ENCODE data around the gene PTPRJ. TPM values are rescaled to one million over a fixed set of nuclear protein-coding genes. Genes with fewer than 3 reads are reported as not detected.
A peak's percentile ranks its signal among the peaks of the same experiment; 100 is the strongest.

Gene PTPRJ
- total and polyA plus RNA-seq, 9 of the 15 experiments (the other 6 are each of a cell fraction or from before 2014, with no cell fraction given), result 0.56 to 10.7 (median 4.8) TPM

DNA sequence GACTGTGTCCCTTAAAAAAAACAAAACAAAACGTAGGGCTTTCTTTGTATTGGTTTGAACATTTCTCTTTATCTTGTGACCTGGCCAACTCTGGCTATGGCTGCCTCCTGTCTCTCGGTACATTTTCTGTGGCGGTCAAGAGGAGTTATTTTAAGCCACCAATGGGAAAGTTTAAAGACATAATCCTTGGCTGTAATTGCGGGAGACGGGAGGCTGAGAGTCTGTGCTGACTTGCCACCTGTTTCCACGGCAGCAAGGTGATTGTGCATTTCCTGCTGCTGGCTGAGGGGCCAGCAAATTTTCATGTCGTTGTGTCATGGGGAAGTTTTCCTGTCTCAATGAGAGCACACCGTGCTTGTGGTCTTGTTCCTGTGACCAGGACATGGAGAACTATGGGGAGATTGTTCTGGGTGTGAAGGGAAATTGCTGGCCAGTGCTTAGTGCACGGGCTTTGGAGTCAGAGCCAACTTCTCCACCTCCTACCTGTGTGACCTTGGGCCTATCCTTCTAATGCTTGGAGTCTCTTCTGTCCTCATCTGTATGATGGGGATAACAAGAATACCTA is 11.0 kb downstream of the PTPRJ start (continued):
- TF ChIP-seq, protein P1, sequence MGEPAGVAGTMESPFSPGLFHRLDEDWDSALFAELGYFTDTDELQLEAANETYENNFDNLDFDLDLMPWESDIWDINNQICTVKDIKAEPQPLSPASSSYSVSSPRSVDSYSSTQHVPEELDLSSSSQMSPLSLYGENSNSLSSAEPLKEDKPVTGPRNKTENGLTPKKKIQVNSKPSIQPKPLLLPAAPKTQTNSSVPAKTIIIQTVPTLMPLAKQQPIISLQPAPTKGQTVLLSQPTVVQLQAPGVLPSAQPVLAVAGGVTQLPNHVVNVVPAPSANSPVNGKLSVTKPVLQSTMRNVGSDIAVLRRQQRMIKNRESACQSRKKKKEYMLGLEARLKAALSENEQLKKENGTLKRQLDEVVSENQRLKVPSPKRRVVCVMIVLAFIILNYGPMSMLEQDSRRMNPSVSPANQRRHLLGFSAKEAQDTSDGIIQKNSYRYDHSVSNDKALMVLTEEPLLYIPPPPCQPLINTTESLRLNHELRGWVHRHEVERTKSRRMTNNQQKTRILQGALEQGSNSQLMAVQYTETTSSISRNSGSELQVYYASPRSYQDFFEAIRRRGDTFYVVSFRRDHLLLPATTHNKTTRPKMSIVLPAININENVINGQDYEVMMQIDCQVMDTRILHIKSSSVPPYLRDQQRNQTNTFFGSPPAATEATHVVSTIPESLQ (CRISPR knock-in tag; IDR thresholded peaks at IDR 0.05), result no peak
- TF ChIP-seq, protein P2, sequence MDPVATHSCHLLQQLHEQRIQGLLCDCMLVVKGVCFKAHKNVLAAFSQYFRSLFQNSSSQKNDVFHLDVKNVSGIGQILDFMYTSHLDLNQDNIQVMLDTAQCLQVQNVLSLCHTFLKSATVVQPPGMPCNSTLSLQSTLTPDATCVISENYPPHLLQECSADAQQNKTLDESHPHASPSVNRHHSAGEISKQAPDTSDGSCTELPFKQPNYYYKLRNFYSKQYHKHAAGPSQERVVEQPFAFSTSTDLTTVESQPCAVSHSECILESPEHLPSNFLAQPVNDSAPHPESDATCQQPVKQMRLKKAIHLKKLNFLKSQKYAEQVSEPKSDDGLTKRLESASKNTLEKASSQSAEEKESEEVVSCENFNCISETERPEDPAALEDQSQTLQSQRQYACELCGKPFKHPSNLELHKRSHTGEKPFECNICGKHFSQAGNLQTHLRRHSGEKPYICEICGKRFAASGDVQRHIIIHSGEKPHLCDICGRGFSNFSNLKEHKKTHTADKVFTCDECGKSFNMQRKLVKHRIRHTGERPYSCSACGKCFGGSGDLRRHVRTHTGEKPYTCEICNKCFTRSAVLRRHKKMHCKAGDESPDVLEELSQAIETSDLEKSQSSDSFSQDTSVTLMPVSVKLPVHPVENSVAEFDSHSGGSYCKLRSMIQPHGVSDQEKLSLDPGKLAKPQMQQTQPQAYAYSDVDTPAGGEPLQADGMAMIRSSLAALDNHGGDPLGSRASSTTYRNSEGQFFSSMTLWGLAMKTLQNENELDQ (CRISPR knock-in tag; IDR thresholded peaks at IDR 0.05; ENCODE audit: borderline replicate concordance), result no peak
- TF ChIP-seq POLR2AphosphoS2 (IDR thresholded peaks at IDR 0.05; ENCODE audit: low read length), result no peak
- TF ChIP-seq, protein P3, sequence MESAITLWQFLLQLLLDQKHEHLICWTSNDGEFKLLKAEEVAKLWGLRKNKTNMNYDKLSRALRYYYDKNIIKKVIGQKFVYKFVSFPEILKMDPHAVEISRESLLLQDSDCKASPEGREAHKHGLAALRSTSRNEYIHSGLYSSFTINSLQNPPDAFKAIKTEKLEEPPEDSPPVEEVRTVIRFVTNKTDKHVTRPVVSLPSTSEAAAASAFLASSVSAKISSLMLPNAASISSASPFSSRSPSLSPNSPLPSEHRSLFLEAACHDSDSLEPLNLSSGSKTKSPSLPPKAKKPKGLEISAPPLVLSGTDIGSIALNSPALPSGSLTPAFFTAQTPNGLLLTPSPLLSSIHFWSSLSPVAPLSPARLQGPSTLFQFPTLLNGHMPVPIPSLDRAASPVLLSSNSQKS (CRISPR knock-in tag; IDR thresholded peaks at IDR 0.05), result no peak
- no peak for TF ChIP-seq GABPB1 (CRISPR knock-in tag; IDR thresholded peaks at IDR 0.05)
- no peak for TF ChIP-seq NFATC3 (IDR thresholded peaks at IDR 0.05)
- no peak for TF ChIP-seq PHB2 (IDR thresholded peaks at IDR 0.05; ENCODE audit: low read depth)
- TF ChIP-seq, protein P4, sequence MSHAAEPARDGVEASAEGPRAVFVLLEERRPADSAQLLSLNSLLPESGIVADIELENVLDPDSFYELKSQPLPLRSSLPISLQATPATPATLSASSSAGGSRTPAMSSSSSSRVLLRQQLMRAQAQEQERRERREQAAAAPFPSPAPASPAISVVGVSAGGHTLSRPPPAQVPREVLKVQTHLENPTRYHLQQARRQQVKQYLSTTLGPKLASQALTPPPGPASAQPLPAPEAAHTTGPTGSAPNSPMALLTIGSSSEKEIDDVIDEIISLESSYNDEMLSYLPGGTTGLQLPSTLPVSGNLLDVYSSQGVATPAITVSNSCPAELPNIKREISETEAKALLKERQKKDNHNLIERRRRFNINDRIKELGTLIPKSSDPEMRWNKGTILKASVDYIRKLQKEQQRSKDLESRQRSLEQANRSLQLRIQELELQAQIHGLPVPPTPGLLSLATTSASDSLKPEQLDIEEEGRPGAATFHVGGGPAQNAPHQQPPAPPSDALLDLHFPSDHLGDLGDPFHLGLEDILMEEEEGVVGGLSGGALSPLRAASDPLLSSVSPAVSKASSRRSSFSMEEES (CRISPR knock-in tag; IDR thresholded peaks at IDR 0.05), result no peak
- peak; percentile 22 for TF ChIP-seq RBM25 (IDR thresholded peaks at IDR 0.05; ENCODE audit: low read depth, low read length, severe bottlenecking)
- peak; percentile 78 for TF ChIP-seq NFE2 (IDR thresholded peaks at IDR 0.05; ENCODE audit: low read depth)
- TF ChIP-seq TCFL5 (CRISPR knock-in tag; conservative IDR thresholded peaks at IDR 0.05), result no peak
- no peak for TF ChIP-seq SMARCE1 (IDR thresholded peaks at IDR 0.05)
- TF ChIP-seq MAFK (IDR thresholded peaks at IDR 0.05; ENCODE audit: low read length), result peak; percentile 41; the same call in 1 of the 2 replicates
- no peak for TF ChIP-seq ARID2 (IDR thresholded peaks at IDR 0.05)
- no peak for TF ChIP-seq XRCC3 (IDR thresholded peaks at IDR 0.05)
- no peak for TF ChIP-seq PTTG1 (tag; IDR thresholded peaks at IDR 0.05; ENCODE audit: low read depth)

Measured in K562 (cell line).